Gastrocnemius medialis (tissue), 4 donors: Measurements from ENCODE around the gene CFAP45. TPM values are rescaled to one million over a fixed set of nuclear protein-coding genes. Genes with fewer than 3 reads are reported as not detected.

ENCODE experiments used
- ATAC-seq, 2 donors: fragments of 150-250 bp; one replicate each; pipeline ENCODE4 v1.9.1; 2016
- DNase-seq, 2 donors: peaks; one replicate each; pipeline ENCODE4 v3.0.0-alpha.2; 2019
- H3K27ac ChIP-seq, 4 donors: fragments of 200-600 bp; sonication (generic); 1 replicate in 1 of 4; 2 replicates in 3 of 4; pipeline ENCODE4 v1.5.1; 2016 to 2018; ENCODE audit warnings: mild to moderate bottlenecking in 2 of 4, moderate library complexity in 1 of 4
- H3K27me3 ChIP-seq, 3 donors: fragments of 200-600 bp; sonication (generic) in 2 of 3; 1 replicate in 1 of 3; 2 replicates in 2 of 3; pipeline versions ENCODE4 v1.5.1 to v1.6.0; 2016 to 2019; ENCODE audit warnings: mild to moderate bottlenecking in 1 of 3, moderate library complexity in 1 of 3
- H3K36me3 ChIP-seq, 2 donors: fragments of 200-600 bp; sonication (generic) in 1 of 2; one replicate each; pipeline ENCODE4 v1.5.1; 2017 to 2018
- H3K4me1 ChIP-seq, 2 donors: fragments of 200-600 bp; sonication (generic) in 1 of 2; one replicate each; pipeline ENCODE4 v1.5.1; 2016 to 2017; ENCODE audit warnings: mild to moderate bottlenecking in 2 of 2
- H3K4me3 ChIP-seq, 4 donors: fragments of 200-600 bp; sonication (generic) in 3 of 4; 1 replicate in 1 of 4; 2 replicates in 3 of 4; pipeline ENCODE4 v1.5.1; 2016 to 2019; ENCODE audit warnings: mild to moderate bottlenecking in 2 of 4
- H3K9me3 ChIP-seq, 3 donors: fragments of 200-600 bp; sonication (generic) in 2 of 3; 1 replicate in 1 of 3; 2 replicates in 2 of 3; pipeline ENCODE4 v1.5.1; 2016 to 2019
- POLR2A ChIP-seq, 2 donors: fragments of 450-650 bp; IDR thresholded peaks; one replicate each; pipeline ENCODE4 v1.6.1; 2017; ENCODE audit warnings: antibody characterized with exemption in 2 of 2, mild to moderate bottlenecking in 2 of 2, moderate library complexity in 2 of 2
- in situ Hi-C, 4 donors: fragments of 200-750 bp; cut with MboI; loops; one replicate each; pipeline versions ENCODE4 v1.15.0 to v1.8.0; 2017; ENCODE audit warnings: low sequenced_read_pairs in 4 of 4
- intact Hi-C: fragments of 100-400 bp; cut with DNase I; formaldehyde crosslinking; loops from one replicate; pipeline ENCODE4 v1.15.1; 2023; ENCODE audit warnings: low total_unique reads
- total RNA-seq, 4 donors: library from RNA; depleted of rRNA; stranded (reverse); fragments of >200 nt; gene quantifications; one replicate each; pipeline versions ENCODE4 v1.1.0 to v1.2.3, GENCODE V29; 2016
- TF ChIP-seq, protein P1 (sequence below), 5 experiments: fragments of 450-650 bp in 3 of 5; fragments of 200-600 bp in 2 of 5; sonication (generic) in 2 of 5; IDR thresholded peaks in 4 of 5; conservative IDR thresholded peaks in 1 of 5; 1 replicate in 4 of 5; 2 replicates in 1 of 5; pipeline ENCODE4 v1.5.1; 2016 to 2019; ENCODE audit warnings: antibody characterized with exemption in 5 of 5, mild to moderate bottlenecking in 3 of 5, moderate library complexity in 3 of 5

Gene CFAP45
- total RNA-seq, 4 donors from 2014 or later: not detected

- H3K9me3 ChIP-seq: no peaks in the 10 kb centered on the region
- H3K27ac ChIP-seq: peak overlapping the region; percentile 84 to 94 (median 91)
- H3K36me3 ChIP-seq: peaks cover 0 to 14% of the 10 kb centered on the region in 2 donors
- no peak for ATAC-seq
- H3K4me1 ChIP-seq: peaks cover 26 to 32% of the 10 kb centered on the region in 2 donors
- intact Hi-C loops (loop anchor here (10.0 kb wide), 1 partner anchor 67 kb away; no protein-coding TSS in a partner anchor), in situ Hi-C loops (no loop called here)
- H3K27me3 ChIP-seq: peaks cover 16 to 24% (median 19%) of the 10 kb centered on the region in 3 donors
- peak overlapping the region; percentile 74 to 77 (median 76) for H3K4me3 ChIP-seq
- no peak for DNase-seq
- TF ChIP-seq, protein P1, sequence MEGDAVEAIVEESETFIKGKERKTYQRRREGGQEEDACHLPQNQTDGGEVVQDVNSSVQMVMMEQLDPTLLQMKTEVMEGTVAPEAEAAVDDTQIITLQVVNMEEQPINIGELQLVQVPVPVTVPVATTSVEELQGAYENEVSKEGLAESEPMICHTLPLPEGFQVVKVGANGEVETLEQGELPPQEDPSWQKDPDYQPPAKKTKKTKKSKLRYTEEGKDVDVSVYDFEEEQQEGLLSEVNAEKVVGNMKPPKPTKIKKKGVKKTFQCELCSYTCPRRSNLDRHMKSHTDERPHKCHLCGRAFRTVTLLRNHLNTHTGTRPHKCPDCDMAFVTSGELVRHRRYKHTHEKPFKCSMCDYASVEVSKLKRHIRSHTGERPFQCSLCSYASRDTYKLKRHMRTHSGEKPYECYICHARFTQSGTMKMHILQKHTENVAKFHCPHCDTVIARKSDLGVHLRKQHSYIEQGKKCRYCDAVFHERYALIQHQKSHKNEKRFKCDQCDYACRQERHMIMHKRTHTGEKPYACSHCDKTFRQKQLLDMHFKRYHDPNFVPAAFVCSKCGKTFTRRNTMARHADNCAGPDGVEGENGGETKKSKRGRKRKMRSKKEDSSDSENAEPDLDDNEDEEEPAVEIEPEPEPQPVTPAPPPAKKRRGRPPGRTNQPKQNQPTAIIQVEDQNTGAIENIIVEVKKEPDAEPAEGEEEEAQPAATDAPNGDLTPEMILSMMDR (IDR thresholded peaks at IDR 0.05 in 4 of 5, conservative IDR thresholded peaks at IDR 0.05 in 1 of 5): no peak
- TF ChIP-seq POLR2A (IDR thresholded peaks at IDR 0.05): no peak
These were observed 21.9 kb upstream of the CFAP45 start for GRCh38 chr1:159921700-159922504.

GRCh38 chr1:159921251-159921650 is 21.3 kb upstream of the CFAP45 start:
- in situ Hi-C loops: no loop called here
- peaks cover 14 to 19% (median 18%) of the 10 kb centered on the region in 3 donors for H3K27me3 ChIP-seq
- H3K9me3 ChIP-seq: no peaks in the 10 kb centered on the region
- intact Hi-C loops: loop anchor here (10.0 kb wide), 1 partner anchor 66 kb away; no protein-coding TSS in a partner anchor
- ATAC-seq (no peak), DNase-seq (no peak)
- TF ChIP-seq, protein P1 (IDR thresholded peaks at IDR 0.05 in 4 of 5, conservative IDR thresholded peaks at IDR 0.05 in 1 of 5): no peak
- TF ChIP-seq POLR2A (IDR thresholded peaks at IDR 0.05): no peak
- peak overlapping the region; percentile 84 to 94 (median 91) for H3K27ac ChIP-seq
- peaks cover 26 to 33% of the 10 kb centered on the region in 2 donors for H3K4me1 ChIP-seq
- H3K4me3 ChIP-seq: no peak overlapping the region
- peaks cover 0 to 14% of the 10 kb centered on the region in 2 donors for H3K36me3 ChIP-seq

DNA sequence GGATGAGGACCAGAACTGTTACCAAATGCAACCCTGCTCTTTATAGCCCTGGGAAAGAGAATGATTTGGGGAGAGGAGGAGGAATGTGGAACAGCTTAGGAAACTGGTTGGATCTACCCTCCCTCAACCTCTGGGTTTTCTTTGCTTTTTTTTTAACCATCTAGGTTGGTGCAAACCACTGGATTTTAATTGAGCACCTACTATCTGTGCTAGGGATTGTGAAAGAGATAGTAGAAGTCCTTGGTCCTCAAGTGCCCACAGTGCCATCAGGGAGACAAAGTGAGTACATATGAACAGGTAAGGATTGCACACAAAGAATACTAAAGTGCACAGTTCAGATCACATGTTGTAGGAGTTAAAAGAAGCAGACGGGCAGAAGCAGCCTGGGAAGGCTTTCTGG is 20.7 kb upstream of the CFAP45 start:
- Histone ChIP-seq H3K27ac (peak overlapping the region in 3 of 4 donors; percentile 22 to 94 (median 91)), H3K9me3 (no peaks in the 10 kb centered on the region), H3K4me3 (no peak overlapping the region), H3K36me3 (peaks cover 0 to 14% of the 10 kb centered on the region in 2 donors), H3K27me3 (peaks cover 10 to 14% (median 12%) of the 10 kb centered on the region in 3 donors), H3K4me1 (peaks cover 26 to 37% of the 10 kb centered on the region in 2 donors)
- intact Hi-C loops: loop anchor here (10.0 kb wide), 1 partner anchor 66 kb away; no protein-coding TSS in a partner anchor
- no peak for TF ChIP-seq POLR2A (IDR thresholded peaks at IDR 0.05)
- TF ChIP-seq, protein P1 (IDR thresholded peaks at IDR 0.05 in 4 of 5, conservative IDR thresholded peaks at IDR 0.05 in 1 of 5): no peak
- no peak for DNase-seq
- no peak for ATAC-seq
- in situ Hi-C loops: no loop called here

DNA sequence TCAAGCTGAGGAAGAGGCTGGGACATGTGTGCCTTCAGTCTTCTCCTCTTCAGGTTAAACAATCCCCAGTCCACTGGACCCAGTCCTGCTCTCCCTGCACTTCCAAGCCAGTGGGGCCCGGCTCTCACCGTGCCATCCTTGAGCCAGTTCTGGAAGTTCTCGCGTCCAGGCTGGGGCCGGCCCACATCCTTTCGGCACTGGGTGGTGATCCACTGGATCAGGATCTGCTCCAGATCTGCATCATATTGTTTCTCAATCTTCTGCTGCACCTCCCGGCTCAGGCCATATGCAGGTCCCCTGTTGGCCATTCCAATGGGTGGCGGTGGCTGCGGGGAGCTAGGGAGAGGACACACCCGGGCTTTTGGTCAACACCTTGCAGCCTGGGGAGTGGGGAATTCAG is 20.2 kb upstream of the CFAP45 start:
- Histone ChIP-seq H3K27ac (peak overlapping the region in 3 of 4 donors; percentile 22 to 94 (median 91)), H3K4me3 (no peak overlapping the region), H3K4me1 (peaks cover 26 to 37% of the 10 kb centered on the region in 2 donors), H3K27me3 (peaks cover 5 to 9% (median 8%) of the 10 kb centered on the region in 3 donors), H3K9me3 (no peaks in the 10 kb centered on the region), H3K36me3 (peaks cover 0 to 14% of the 10 kb centered on the region in 2 donors)
- ATAC-seq (no peak), DNase-seq (no peak)
- no peak for TF ChIP-seq POLR2A (IDR thresholded peaks at IDR 0.05)
- TF ChIP-seq, protein P1 (IDR thresholded peaks at IDR 0.05 in 4 of 5, conservative IDR thresholded peaks at IDR 0.05 in 1 of 5): no peak
- intact Hi-C loops: loop anchor here (10.0 kb wide), 1 partner anchor 65 kb away; no protein-coding TSS in a partner anchor
- in situ Hi-C loops: no loop called here
